Heart left ventricle (tissue), 13 donors: ENCODE measurements around the gene ZNF441.

Experiments
- CTCF ChIP-seq, 12 donors: fragments of 200-600 bp; sonication (generic) in 4 of 12; IDR thresholded peaks; one replicate each; pipeline versions ENCODE4 v1.5.0 to v1.8.0; 2018 to 2022; ENCODE audit warnings: antibody characterized with exemption in 12 of 12, mild to moderate bottlenecking in 5 of 12
- POLR2A ChIP-seq, 2 donors: fragments of 450-650 bp; IDR thresholded peaks; one replicate each; pipeline ENCODE4 v1.6.1; 2017; ENCODE audit warnings: antibody characterized with exemption in 2 of 2, mild to moderate bottlenecking in 2 of 2, moderate library complexity in 2 of 2
- donor health status: ischemic (EF 13 %, LVEDD 7.1; RV severe dilation, severe dysfunction).
- donor health status: DM: no; HTN: yes; CAD: no.
- donor health status: DM: no; HTN: no; CAD: no.
- donor health status: ischemic (EF 25% LVEDD 6.9; RV normal size, moderate dysfunction).
- donor health status: ischemic (EF 25% LVEDD 5.7; RV mildly dilated, moderate dysfunction).
- donor health status: ischemic (EF 35%, LVEDD 5.7; RV mildly dilated, moderate dysfunction).
- donor health status: nonischemic (EF 11% LVEDD 7.7; RV severe dilation, severe dysfunction).
- donor health status: DM: yes; HTN: yes; CAD: no.
- donor health status: PGD.
- donor health status: ischemic (EF 29% LVEDD 5.4; RV normal size, mild dysfunction).
- donor health status: nonischemic (EF 23%, LVEDD 6.1; RV moderate dilation, normal function).

GRCh38 chr19:11754663-11755062 lies 12.1 kb upstream of the ZNF441 start:
- TF ChIP-seq POLR2A (IDR thresholded peaks at IDR 0.05), result no peak
- no peak for TF ChIP-seq CTCF (IDR thresholded peaks at IDR 0.05)
